ENCODE results near the gene MRGPRX4. TPM values are rescaled to one million over a fixed set of nuclear protein-coding genes. Genes with fewer than 3 reads are reported as not detected.

MRGPRX4 gene
- total RNA-seq, 1 experiment from 2014 or later, result not detected

DNA sequence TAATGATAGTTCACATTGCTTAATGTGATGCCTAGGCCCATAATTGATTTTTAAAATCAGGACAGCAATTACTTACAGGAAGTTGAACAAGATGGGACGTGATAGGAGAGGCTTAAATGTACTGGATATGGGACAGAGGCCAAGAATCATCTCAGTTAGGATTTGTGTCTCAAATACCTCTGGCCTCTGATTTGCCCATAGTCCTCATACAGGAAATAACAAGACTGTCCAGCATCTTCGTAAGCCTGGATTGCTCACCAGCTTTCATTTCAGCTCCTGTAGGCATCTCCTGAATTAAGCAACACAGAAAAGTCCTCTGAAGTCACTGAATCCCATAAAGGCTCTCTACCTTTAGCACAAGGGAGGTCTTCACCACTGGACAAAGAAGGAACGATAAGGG lies 40.3 kb upstream of the MRGPRX4 start, which contains the start of gene MRGPRX3 (continued):
- TF ChIP-seq, protein P1, sequence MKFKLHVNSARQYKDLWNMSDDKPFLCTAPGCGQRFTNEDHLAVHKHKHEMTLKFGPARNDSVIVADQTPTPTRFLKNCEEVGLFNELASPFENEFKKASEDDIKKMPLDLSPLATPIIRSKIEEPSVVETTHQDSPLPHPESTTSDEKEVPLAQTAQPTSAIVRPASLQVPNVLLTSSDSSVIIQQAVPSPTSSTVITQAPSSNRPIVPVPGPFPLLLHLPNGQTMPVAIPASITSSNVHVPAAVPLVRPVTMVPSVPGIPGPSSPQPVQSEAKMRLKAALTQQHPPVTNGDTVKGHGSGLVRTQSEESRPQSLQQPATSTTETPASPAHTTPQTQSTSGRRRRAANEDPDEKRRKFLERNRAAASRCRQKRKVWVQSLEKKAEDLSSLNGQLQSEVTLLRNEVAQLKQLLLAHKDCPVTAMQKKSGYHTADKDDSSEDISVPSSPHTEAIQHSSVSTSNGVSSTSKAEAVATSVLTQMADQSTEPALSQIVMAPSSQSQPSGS (CRISPR knock-in tag; IDR thresholded peaks at IDR 0.05; ENCODE audit: borderline replicate concordance, low read depth), result no peak
- TF ChIP-seq ZNF317 (CRISPR knock-in tag; IDR thresholded peaks at IDR 0.05; ENCODE audit: borderline replicate concordance, low read depth) (no peak), GABPB1 (CRISPR knock-in tag; IDR thresholded peaks at IDR 0.05) (no peak)
- TF ChIP-seq, protein P2, sequence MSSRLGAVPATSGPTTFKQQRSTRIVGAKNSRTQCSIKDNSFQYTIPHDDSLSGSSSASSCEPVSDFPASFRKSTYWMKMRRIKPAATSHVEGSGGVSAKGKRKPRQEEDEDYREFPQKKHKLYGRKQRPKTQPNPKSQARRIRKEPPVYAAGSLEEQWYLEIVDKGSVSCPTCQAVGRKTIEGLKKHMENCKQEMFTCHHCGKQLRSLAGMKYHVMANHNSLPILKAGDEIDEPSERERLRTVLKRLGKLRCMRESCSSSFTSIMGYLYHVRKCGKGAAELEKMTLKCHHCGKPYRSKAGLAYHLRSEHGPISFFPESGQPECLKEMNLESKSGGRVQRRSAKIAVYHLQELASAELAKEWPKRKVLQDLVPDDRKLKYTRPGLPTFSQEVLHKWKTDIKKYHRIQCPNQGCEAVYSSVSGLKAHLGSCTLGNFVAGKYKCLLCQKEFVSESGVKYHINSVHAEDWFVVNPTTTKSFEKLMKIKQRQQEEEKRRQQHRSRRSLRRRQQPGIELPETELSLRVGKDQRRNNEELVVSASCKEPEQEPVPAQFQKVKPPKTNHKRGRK (CRISPR knock-in tag; IDR thresholded peaks at IDR 0.05; ENCODE audit: borderline replicate concordance), result no peak
- TF ChIP-seq, protein P3, sequence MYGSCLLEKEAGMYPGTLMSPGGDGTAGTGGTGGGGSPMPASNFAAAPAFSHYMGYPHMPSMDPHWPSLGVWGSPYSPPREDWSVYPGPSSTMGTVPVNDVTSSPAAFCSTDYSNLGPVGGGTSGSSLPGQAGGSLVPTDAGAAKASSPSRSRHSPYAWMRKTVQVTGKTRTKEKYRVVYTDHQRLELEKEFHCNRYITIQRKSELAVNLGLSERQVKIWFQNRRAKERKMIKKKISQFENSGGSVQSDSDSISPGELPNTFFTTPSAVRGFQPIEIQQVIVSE (CRISPR knock-in tag; IDR thresholded peaks at IDR 0.05; ENCODE audit: borderline replicate concordance), result no peak
- TF ChIP-seq, protein P4, sequence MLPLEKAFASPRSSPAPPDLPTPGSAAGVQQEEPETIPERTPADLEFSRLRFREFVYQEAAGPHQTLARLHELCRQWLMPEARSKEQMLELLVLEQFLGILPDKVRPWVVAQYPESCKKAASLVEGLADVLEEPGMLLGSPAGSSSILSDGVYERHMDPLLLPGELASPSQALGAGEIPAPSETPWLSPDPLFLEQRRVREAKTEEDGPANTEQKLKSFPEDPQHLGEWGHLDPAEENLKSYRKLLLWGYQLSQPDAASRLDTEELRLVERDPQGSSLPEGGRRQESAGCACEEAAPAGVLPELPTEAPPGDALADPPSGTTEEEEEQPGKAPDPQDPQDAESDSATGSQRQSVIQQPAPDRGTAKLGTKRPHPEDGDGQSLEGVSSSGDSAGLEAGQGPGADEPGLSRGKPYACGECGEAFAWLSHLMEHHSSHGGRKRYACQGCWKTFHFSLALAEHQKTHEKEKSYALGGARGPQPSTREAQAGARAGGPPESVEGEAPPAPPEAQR (CRISPR knock-in tag; IDR thresholded peaks at IDR 0.05), result no peak

DNA sequence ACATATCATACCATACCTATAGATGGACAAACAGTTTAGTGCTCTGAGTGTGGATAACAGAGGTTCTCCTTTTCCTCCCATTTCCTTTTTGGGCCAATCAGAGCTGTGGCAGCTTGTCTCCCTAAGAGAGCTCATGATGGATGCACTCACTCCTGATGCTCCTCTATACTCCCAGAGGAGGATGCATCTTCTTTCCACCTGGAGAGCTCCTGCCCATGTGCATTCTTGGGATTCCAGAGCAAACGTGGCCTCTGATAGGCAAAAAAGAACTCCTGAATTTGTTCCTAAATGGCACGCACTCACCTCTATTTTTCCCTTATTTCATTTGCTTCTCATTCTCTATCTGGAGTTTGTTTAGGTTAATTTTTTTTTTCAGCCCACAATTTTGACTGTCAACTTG lies 37.3 kb upstream of the MRGPRX4 start:
- H3K27me3 Mint-ChIP-seq (ENCODE audit: low read depth), result peaks cover 10% of the 10 kb centered on the region; the same call in 1 of the 2 replicates
- TF ChIP-seq, protein P5, sequence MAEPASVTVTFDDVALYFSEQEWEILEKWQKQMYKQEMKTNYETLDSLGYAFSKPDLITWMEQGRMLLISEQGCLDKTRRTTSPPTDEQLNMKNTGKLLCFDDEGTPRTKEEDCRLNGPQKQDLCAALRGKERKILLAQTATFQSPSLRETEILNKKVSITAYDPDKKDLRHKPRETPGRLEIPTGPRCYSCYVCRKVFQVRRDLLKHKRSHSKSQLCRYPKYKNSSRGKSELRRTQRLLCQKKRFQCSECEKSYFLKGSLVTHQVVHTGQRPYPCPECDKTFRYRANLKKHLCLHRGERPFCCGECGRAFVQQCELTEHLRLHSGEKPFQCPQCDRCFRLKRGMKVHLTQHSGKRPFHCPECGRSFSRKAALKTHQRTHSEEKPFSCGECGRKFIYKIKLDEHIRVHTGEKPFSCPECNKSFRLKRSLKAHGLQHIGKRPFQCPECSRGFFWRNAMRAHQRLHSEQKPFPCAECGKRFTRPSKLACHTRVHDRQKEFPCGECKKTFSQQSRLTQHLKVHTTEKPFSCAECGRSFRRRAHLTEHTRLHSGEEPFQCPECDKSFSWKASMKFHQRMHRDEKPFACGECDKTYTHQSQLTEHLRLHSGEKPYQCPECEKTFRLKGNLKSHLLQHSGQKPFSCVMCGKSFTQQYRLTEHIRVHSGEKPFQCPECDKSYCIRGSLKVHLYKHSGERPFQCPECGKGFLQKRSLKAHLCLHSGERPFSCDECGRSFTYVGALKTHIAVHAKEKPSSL (CRISPR knock-in tag; conservative IDR thresholded peaks at IDR 0.05), result no peak
- TF ChIP-seq ZNF396 (CRISPR knock-in tag; IDR thresholded peaks at IDR 0.05; ENCODE audit: borderline replicate concordance) (no peak), NFYB (CRISPR knock-in tag; conservative IDR thresholded peaks at IDR 0.05; ENCODE audit: low read depth) (no peak)
- TF ChIP-seq, protein P6, sequence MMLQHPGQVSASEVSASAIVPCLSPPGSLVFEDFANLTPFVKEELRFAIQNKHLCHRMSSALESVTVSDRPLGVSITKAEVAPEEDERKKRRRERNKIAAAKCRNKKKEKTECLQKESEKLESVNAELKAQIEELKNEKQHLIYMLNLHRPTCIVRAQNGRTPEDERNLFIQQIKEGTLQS (CRISPR knock-in tag; conservative IDR thresholded peaks at IDR 0.05), result no peak
- TF ChIP-seq, protein P7, sequence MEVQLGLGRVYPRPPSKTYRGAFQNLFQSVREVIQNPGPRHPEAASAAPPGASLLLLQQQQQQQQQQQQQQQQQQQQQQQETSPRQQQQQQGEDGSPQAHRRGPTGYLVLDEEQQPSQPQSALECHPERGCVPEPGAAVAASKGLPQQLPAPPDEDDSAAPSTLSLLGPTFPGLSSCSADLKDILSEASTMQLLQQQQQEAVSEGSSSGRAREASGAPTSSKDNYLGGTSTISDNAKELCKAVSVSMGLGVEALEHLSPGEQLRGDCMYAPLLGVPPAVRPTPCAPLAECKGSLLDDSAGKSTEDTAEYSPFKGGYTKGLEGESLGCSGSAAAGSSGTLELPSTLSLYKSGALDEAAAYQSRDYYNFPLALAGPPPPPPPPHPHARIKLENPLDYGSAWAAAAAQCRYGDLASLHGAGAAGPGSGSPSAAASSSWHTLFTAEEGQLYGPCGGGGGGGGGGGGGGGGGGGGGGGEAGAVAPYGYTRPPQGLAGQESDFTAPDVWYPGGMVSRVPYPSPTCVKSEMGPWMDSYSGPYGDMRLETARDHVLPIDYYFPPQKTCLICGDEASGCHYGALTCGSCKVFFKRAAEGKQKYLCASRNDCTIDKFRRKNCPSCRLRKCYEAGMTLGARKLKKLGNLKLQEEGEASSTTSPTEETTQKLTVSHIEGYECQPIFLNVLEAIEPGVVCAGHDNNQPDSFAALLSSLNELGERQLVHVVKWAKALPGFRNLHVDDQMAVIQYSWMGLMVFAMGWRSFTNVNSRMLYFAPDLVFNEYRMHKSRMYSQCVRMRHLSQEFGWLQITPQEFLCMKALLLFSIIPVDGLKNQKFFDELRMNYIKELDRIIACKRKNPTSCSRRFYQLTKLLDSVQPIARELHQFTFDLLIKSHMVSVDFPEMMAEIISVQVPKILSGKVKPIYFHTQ (CRISPR knock-in tag; IDR thresholded peaks at IDR 0.05), result no peak
- ATAC-seq, result peak; percentile 88
- no peak overlapping the region for H3K27ac Mint-ChIP-seq
- POLR2A ChIA-PET, result no interaction called here
- no peak overlapping the region for H3K4me3 Mint-ChIP-seq
- no peak for DNase-seq (ENCODE audit: low spot score)
- CTCF ChIA-PET, result interaction anchor here (0.9 to 2.0 kb wide), 3 partner anchors 20 to 109 kb away, joined by 3 to 6 read pairs (median 4); no protein-coding TSS in a partner anchor
- H3K4me1 Mint-ChIP-seq, result peaks cover 16% of the 10 kb centered on the region
- H3K36me3 Mint-ChIP-seq, result no peaks in the 10 kb centered on the region; the same call in 1 of the 2 replicates
- peaks cover 13% of the 10 kb centered on the region for H3K9me3 Mint-ChIP-seq
